Suprapubic skin (tissue), 4 donors: ENCODE data around the gene BRD2. TPM values are rescaled to one million over a fixed set of nuclear protein-coding genes. Genes with fewer than 3 reads are reported as not detected.
A peak's percentile ranks its signal among the peaks of the same experiment; 100 is the strongest.

ENCODE experiments used
- DNase-seq, 2 donors: peaks; one replicate each; pipeline ENCODE4 v3.0.0-alpha.2; 2019; ENCODE audit warnings: low spot score in 2 of 2
- H3K27ac ChIP-seq: fragments of 200-600 bp; sonication (generic); one replicate; pipeline ENCODE4 v1.5.1; 2019
- H3K27me3 ChIP-seq: fragments of 200-600 bp; sonication (generic); one replicate; pipeline ENCODE4 v1.5.1; 2019
- H3K36me3 ChIP-seq: fragments of 200-600 bp; sonication (generic); one replicate; pipeline ENCODE4 v1.5.1; 2019
- H3K4me1 ChIP-seq: fragments of 200-600 bp; sonication (generic); one replicate; pipeline ENCODE4 v1.5.1; 2019
- H3K4me3 ChIP-seq: fragments of 200-600 bp; sonication (generic); one replicate; pipeline ENCODE4 v1.5.1; 2019; ENCODE audit warnings: mild to moderate bottlenecking
- H3K9me3 ChIP-seq: fragments of 200-600 bp; sonication (generic); one replicate; pipeline ENCODE4 v1.5.1; 2019
- EP300 ChIP-seq: sonication (generic); formaldehyde crosslinking; IDR thresholded peaks from one replicate; pipeline ENCODE4 v1.6.1; 2017; ENCODE audit warnings: antibody characterized with exemption
- POLR2A ChIP-seq, 2 donors: fragments of 450-650 bp; IDR thresholded peaks; one replicate each; pipeline ENCODE4 v1.6.1; 2017; ENCODE audit warnings: antibody characterized with exemption in 2 of 2, mild to moderate bottlenecking in 2 of 2, moderate library complexity in 2 of 2
- POLR2AphosphoS5 ChIP-seq, 3 donors: sonication (generic); formaldehyde crosslinking; IDR thresholded peaks; one replicate each; pipeline ENCODE4 v1.6.1; 2017; ENCODE audit warnings: antibody characterized with exemption in 3 of 3
- WGBS: methylation state at CpG from one replicate; pipeline ENCODE4 v1.1.5; 2018; 5-methylcytosine and 5-hydroxymethylcytosine counted together
- total RNA-seq, 4 donors: library from RNA; depleted of rRNA; stranded (reverse); fragments of >200 nt; gene quantifications; one replicate each; pipeline ENCODE4 v1.1.0, GENCODE V29; 2016
- TF ChIP-seq, protein P1 (sequence below), 2 donors: fragments of 200-600 bp in 1 of 2; fragments of 450-650 bp in 1 of 2; sonication (generic) in 1 of 2; IDR thresholded peaks; one replicate each; pipeline ENCODE4 v1.5.1; 2016 to 2019; ENCODE audit warnings: antibody characterized with exemption in 2 of 2, mild to moderate bottlenecking in 1 of 2, moderate library complexity in 1 of 2

Gene BRD2
- total RNA-seq, 4 donors from 2014 or later = 145 to 246 (median 197) TPM

DNA sequence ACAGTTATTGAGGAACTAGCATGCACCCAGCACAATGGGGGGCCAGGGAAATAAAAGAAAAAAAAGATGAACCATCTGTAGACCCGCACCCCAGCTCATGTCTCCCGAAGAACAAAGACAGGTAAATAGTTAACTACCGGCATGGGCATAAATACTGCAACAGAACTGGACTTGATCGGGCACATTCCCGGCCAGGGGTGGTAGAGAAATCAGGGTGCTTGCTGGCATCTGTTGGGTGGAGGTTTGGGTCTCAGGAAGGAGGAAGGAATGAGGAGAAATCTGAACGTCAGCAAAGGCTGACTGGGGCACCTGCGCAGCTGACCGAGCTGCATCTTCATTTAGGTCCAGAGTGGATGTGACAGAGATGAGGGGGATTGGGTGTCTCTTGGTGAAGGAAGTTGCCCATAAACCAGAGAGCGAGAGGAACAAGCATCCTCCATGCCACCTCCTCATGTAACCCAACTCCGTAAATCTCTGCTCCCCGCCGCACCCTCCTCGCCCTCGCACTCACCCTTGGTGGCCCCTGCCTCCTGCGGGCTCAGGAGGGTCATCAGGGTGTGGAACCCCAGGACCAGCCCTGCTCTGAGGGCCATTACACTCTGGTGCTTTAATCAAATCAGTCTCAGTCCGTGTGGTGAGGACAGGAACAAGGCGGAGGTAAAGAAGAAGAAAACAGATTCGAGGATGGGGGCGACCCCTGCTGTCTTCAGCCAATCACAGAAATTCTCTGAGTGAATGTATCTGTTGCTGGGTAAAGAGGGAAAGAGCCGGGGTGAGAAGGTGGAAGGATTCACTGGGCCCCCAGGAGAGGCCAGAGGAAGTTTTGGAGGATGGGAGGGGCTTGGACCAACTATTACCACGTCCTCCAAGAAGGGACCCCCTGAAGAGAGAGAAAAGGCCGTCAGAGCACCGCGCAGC lies 40.8 kb downstream of the BRD2 start, which contains the start of gene HLA-DOA:
Gene HLA-DOA (minus strand): TSS at position 648 of the 918 bp plus-strand sequence.
- H3K9me3 ChIP-seq = no peaks in the 10 kb centered on the region
- no peaks in the 10 kb centered on the region for H3K4me1 ChIP-seq
- peaks cover 40% of the 10 kb centered on the region for H3K27me3 ChIP-seq
- H3K36me3 ChIP-seq = no peaks in the 10 kb centered on the region
- no peak within 1 kb of the TSS for H3K27ac ChIP-seq
- whole genome bisulfite sequencing = 23% methylated on average over 24 of the region's 24 CpGs
- TF ChIP-seq, protein P1, sequence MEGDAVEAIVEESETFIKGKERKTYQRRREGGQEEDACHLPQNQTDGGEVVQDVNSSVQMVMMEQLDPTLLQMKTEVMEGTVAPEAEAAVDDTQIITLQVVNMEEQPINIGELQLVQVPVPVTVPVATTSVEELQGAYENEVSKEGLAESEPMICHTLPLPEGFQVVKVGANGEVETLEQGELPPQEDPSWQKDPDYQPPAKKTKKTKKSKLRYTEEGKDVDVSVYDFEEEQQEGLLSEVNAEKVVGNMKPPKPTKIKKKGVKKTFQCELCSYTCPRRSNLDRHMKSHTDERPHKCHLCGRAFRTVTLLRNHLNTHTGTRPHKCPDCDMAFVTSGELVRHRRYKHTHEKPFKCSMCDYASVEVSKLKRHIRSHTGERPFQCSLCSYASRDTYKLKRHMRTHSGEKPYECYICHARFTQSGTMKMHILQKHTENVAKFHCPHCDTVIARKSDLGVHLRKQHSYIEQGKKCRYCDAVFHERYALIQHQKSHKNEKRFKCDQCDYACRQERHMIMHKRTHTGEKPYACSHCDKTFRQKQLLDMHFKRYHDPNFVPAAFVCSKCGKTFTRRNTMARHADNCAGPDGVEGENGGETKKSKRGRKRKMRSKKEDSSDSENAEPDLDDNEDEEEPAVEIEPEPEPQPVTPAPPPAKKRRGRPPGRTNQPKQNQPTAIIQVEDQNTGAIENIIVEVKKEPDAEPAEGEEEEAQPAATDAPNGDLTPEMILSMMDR (IDR thresholded peaks at IDR 0.05) = no peak
- no peak for TF ChIP-seq POLR2A (IDR thresholded peaks at IDR 0.05)
- no peak for TF ChIP-seq POLR2AphosphoS5 (IDR thresholded peaks at IDR 0.05)
- no peak for TF ChIP-seq EP300
- DNase-seq = no peak
- H3K4me3 ChIP-seq = peak within 1 kb of the TSS; percentile 34

DNA sequence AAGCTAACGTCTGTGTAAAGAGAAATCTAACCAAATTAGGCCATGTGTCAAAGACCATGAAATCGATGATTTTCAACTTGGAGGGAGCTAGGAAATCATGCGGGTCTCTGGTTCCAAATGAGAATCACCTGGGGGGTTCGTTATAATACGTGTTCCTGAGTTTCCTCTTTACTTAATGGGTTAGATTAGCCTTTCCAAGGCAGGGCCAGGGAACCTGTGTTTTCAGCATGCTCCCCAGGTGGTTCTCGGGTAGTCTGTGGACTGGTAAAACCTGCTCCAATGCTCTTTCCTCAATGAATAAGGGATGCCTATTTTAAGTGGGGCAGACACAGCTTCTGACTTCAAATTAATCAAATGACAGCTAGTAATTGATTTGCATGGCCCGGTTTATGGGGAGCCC lies 42.0 kb downstream of the BRD2 start:
- Histone ChIP-seq H3K36me3 (no peaks in the 10 kb centered on the region), H3K27ac (no peak overlapping the region), H3K4me1 (no peaks in the 10 kb centered on the region), H3K9me3 (no peaks in the 10 kb centered on the region), H3K4me3 (no peak overlapping the region), H3K27me3 (peaks cover 33% of the 10 kb centered on the region)
- DNase-seq = no peak
- 70% methylated on average over 7 of the region's 7 CpGs for WGBS
- no peak for TF ChIP-seq EP300
- TF ChIP-seq, protein P1 (IDR thresholded peaks at IDR 0.05) = no peak
- TF ChIP-seq POLR2A (IDR thresholded peaks at IDR 0.05) = no peak
- no peak for TF ChIP-seq POLR2AphosphoS5 (IDR thresholded peaks at IDR 0.05)

DNA sequence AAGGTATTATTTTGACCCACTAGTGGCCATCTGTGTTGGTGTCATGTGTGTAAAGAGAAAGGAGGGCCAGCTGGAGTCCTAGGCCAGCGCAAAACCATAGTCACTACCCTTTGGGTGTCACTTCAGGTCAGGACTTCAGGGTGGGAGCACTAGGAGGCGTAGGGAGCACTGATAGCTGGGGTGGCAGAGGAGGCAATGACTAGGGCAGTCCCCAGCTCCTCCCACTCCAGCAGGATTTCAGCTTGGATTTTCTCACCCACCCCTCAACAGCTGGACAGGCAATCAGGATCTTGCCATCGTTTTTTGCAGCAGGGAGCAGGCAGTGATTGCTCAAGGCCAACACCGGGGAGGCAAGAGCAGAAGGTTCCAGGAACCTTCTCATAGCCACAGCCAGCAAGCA lies 45.2 kb downstream of the BRD2 start:
- H3K27me3 ChIP-seq = peaks cover 32% of the 10 kb centered on the region
- H3K9me3 ChIP-seq = no peaks in the 10 kb centered on the region
- no peaks in the 10 kb centered on the region for H3K36me3 ChIP-seq
- H3K4me1 ChIP-seq = no peaks in the 10 kb centered on the region
- TF ChIP-seq, protein P1 (IDR thresholded peaks at IDR 0.05) = no peak
- TF ChIP-seq POLR2A (IDR thresholded peaks at IDR 0.05) (no peak), POLR2AphosphoS5 (IDR thresholded peaks at IDR 0.05) (no peak), EP300 (no peak)
- DNase-seq = no peak
- 44% methylated on average over 4 of the region's 4 CpGs for WGBS
- no peak overlapping the region for H3K4me3 ChIP-seq
- no peak overlapping the region for H3K27ac ChIP-seq

DNA sequence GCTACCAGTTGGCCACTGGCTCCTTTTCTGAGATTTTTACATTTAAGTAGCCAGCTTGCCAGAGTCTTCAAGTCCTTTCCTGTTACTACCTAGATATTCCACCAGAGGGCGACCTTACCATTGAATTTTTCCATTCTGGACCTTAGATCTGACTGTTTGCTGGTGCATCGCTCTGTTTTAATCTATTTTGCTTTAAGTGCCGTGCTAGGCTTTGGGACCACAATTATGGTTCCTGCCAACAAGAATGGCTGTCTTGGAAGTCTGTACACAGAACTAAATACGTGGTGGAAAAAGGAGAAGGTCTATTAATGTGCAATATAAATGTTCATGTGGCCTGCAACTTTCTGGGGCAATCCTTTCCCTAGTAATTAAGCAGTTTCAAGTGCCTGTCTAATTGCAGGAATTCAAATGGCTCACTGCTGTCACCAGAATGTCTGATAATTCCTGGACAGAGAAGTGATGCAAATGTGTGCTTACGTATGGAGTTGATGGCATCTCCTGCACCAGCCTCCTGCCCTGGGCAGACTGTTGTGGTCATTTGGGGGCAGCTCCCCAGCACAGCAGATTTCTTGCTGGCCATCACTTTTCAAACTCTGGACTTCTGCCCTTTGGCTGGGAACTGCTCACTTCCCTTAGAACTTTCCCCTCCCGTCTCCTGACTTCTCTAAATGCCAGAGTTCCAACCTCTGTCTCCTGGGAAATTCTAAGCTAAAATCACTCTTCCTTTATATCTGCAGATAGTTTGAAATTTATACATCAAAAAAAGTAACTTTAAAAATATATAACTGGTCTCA lies 46.6 kb downstream of the BRD2 start:
- H3K4me3 ChIP-seq = no peak overlapping the region
- 17% methylated on average over 6 of the region's 6 CpGs for WGBS
- H3K9me3 ChIP-seq = no peaks in the 10 kb centered on the region
- DNase-seq = no peak
- H3K27ac ChIP-seq = no peak overlapping the region
- H3K36me3 ChIP-seq = no peaks in the 10 kb centered on the region
- peaks cover 8% of the 10 kb centered on the region for H3K4me1 ChIP-seq
- no peak for TF ChIP-seq EP300
- TF ChIP-seq, protein P1 (IDR thresholded peaks at IDR 0.05) = peak; percentile 71 to 82
- H3K27me3 ChIP-seq = peaks cover 22% of the 10 kb centered on the region

DNA sequence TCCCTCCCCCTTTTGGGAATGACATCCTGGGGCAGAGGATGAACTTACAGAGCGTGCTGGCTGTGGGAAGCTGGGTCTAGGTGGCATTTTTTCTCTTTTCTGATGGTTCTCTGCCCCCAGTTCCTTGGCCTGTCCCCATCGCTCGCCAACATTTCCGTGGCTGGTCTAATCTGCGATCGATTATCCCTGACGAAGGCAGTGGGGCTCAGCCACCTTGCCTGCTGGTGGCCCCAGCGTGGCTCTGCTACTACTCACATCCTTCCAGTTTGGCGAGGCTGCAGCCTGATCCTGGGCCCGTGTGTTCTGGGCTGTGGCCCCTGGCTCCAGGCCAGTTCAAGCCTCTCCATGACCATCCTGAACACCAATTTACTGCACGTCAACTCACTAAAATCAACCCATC lies 47.4 kb downstream of the BRD2 start:
- no peaks in the 10 kb centered on the region for H3K36me3 ChIP-seq
- no peaks in the 10 kb centered on the region for H3K9me3 ChIP-seq
- no peak overlapping the region for H3K4me3 ChIP-seq
- peaks cover 22% of the 10 kb centered on the region for H3K27me3 ChIP-seq
- TF ChIP-seq EP300 (no peak), POLR2AphosphoS5 (IDR thresholded peaks at IDR 0.05) (no peak), POLR2A (IDR thresholded peaks at IDR 0.05) (no peak)
- TF ChIP-seq, protein P1 (IDR thresholded peaks at IDR 0.05) = no peak
- 76% methylated on average over 11 of the region's 11 CpGs for WGBS
- no peak overlapping the region for H3K27ac ChIP-seq
- peaks cover 8% of the 10 kb centered on the region for H3K4me1 ChIP-seq
- DNase-seq = no peak
